Stomach (tissue), 9 donors: ENCODE results near the gene MAJIN. TPM values are rescaled to one million over a fixed set of nuclear protein-coding genes. Genes with fewer than 3 reads are reported as not detected.

Experiments
- DNase-seq, 2 donors: peaks; one replicate each; pipeline versions ENCODE4 v3.0.0 to v3.0.0-alpha.2; 2013 to 2019
- H3K27ac ChIP-seq, 5 donors: fragments of 200-600 bp in 4 of 5; sonication (generic) in 4 of 5; one replicate each; pipeline ENCODE4 v1.5.1; 2013 to 2019; ENCODE audit warnings: mild to moderate bottlenecking in 1 of 5, moderate library complexity in 1 of 5
- H3K27me3 ChIP-seq, 3 donors: fragments of 200-600 bp; sonication (generic); one replicate each; pipeline ENCODE4 v1.5.1; 2017 to 2019; ENCODE audit warnings: mixed run types in 1 of 3
- H3K36me3 ChIP-seq, 4 donors: fragments of 200-600 bp; sonication (generic); 1 replicate in 3 of 4; 2 replicates in 1 of 4; pipeline ENCODE4 v1.5.1; 2016 to 2019
- H3K4me1 ChIP-seq, 4 donors: fragments of 200-600 bp; sonication (generic); one replicate each; pipeline ENCODE4 v1.5.1; 2016 to 2019
- H3K4me3 ChIP-seq, 4 donors: fragments of 200-600 bp; sonication (generic) in 3 of 4; one replicate each; pipeline ENCODE4 v1.5.1; 2016 to 2019; ENCODE audit warnings: mild to moderate bottlenecking in 1 of 4
- H3K9me3 ChIP-seq, 4 donors: fragments of 200-600 bp; sonication (generic); one replicate each; pipeline ENCODE4 v1.5.1; 2016 to 2019
- CTCF ChIP-seq, 7 experiments: fragments of 450-650 bp in 4 of 7; fragments of 200-600 bp in 3 of 7; sonication (generic) in 3 of 7; IDR thresholded peaks; one replicate each; pipeline ENCODE4 v1.5.1; 2016 to 2019; ENCODE audit warnings: antibody characterized with exemption in 7 of 7, control low read depth in 2 of 7, mild to moderate bottlenecking in 1 of 7
- EP300 ChIP-seq: sonication (generic); formaldehyde crosslinking; IDR thresholded peaks from one replicate; pipeline ENCODE4 v1.6.1; 2017; ENCODE audit warnings: antibody characterized with exemption
- POLR2A ChIP-seq, 4 donors: fragments of 450-650 bp; IDR thresholded peaks; one replicate each; pipeline ENCODE4 v1.6.1; 2016; ENCODE audit warnings: antibody characterized with exemption in 4 of 4, control low read depth in 2 of 4, mild to moderate bottlenecking in 1 of 4, moderate library complexity in 1 of 4
- POLR2AphosphoS5 ChIP-seq, 3 donors: sonication (generic); formaldehyde crosslinking; IDR thresholded peaks; one replicate each; pipeline ENCODE4 v1.6.1; 2016; ENCODE audit warnings: antibody characterized with exemption in 3 of 3
- WGBS, 5 donors: extraction: QIAGEN DNeasy Blood & Tissue Kit in 3 of 5; methylation state at CpG; one replicate each; pipeline versions ENCODE4 v1.1.5 to v1.1.7; 2013 to 2018; 5-methylcytosine and 5-hydroxymethylcytosine counted together
- intact Hi-C: fragments of 100-400 bp; cut with DNase I; formaldehyde crosslinking; loops from one replicate; pipeline ENCODE4 v1.15.1; 2023; ENCODE audit warnings: low total_unique reads
- polyA plus RNA-seq, 3 donors: library from polyadenylated mRNA; stranded (reverse); fragments of 200-250 nt; gene quantifications; one replicate each; pipeline ENCODE4 v1.2.3, GENCODE V29; 2013
- total RNA-seq, 5 donors: library from RNA; depleted of rRNA; stranded (reverse); fragments of >200 nt; gene quantifications; one replicate each; pipeline versions ENCODE4 v1.1.0 to v1.2.3, GENCODE V29; 2014 to 2016
- donor health status: healthy with polysubstance abuse.
- donor health status: Bipolar disorder and iron deficiency.
- donor health status: healthy.

MAJIN gene
- total and polyA plus RNA-seq, 8 donors, result 0.20 TPM; not detected in 7

GRCh38 chr11:64933213-64933934 lies 38.5 kb downstream of the MAJIN start:
- TF ChIP-seq EP300, result no peak
- TF ChIP-seq CTCF (IDR thresholded peaks at IDR 0.05), result no peak
- H3K4me1 ChIP-seq, result peaks cover 0 to 10% (median 5%) of the 10 kb centered on the region in 4 donors
- WGBS, 5 donors, result 89 to 94% (median 91%) methylated on average over 6 to 12 of the region's 12 CpGs
- H3K27ac ChIP-seq, result no peak overlapping the region
- H3K36me3 ChIP-seq, result peaks cover 49 to 69% (median 67%) of the 10 kb centered on the region in 4 donors
- DNase-seq, result no peak
- intact Hi-C loops, result no loop called here
- no peak overlapping the region for H3K4me3 ChIP-seq
- H3K27me3 ChIP-seq, result no peaks in the 10 kb centered on the region
- no peaks in the 10 kb centered on the region for H3K9me3 ChIP-seq

- H3K4me1 ChIP-seq, result peaks cover 0 to 10% (median 5%) of the 10 kb centered on the region in 4 donors
- intact Hi-C loops, result no loop called here
- TF ChIP-seq POLR2AphosphoS5 (IDR thresholded peaks at IDR 0.05) (no peak), EP300 (no peak), POLR2A (IDR thresholded peaks at IDR 0.05) (no peak), CTCF (IDR thresholded peaks at IDR 0.05) (no peak)
- H3K27ac ChIP-seq, result no peak overlapping the region
- no peaks in the 10 kb centered on the region for H3K9me3 ChIP-seq
- H3K36me3 ChIP-seq, result peaks cover 52 to 79% (median 77%) of the 10 kb centered on the region in 4 donors
- H3K27me3 ChIP-seq, result no peaks in the 10 kb centered on the region
- WGBS, 5 donors, result 84 to 90% (median 87%) methylated on average over 5 of the region's 5 CpGs
- no peak overlapping the region for H3K4me3 ChIP-seq
- DNase-seq, result no peak
These were observed 39.6 kb downstream of the MAJIN start for GRCh38 chr11:64932324-64932723.

- no peaks in the 10 kb centered on the region for H3K9me3 ChIP-seq
- intact Hi-C loops, result no loop called here
- TF ChIP-seq EP300 (no peak), POLR2A (IDR thresholded peaks at IDR 0.05) (no peak), CTCF (IDR thresholded peaks at IDR 0.05) (no peak), POLR2AphosphoS5 (IDR thresholded peaks at IDR 0.05) (no peak)
- peaks cover 52 to 89% (median 82%) of the 10 kb centered on the region in 4 donors for H3K36me3 ChIP-seq
- WGBS, 5 donors, result 90 to 98% (median 96%) methylated on average over 6 to 7 of the region's 7 CpGs
- no peak overlapping the region for H3K4me3 ChIP-seq
- no peaks in the 10 kb centered on the region for H3K27me3 ChIP-seq
- no peak for DNase-seq
- H3K4me1 ChIP-seq, result peaks cover 0 to 16% (median 9%) of the 10 kb centered on the region in 4 donors
- no peak overlapping the region for H3K27ac ChIP-seq
These were observed 40.6 kb downstream of the MAJIN start for GRCh38 chr11:64931290-64931689.

- WGBS, 5 donors, result 93 to 99% (median 94%) methylated on average over 6 of the region's 6 CpGs
- Histone ChIP-seq H3K27me3 (no peaks in the 10 kb centered on the region), H3K27ac (no peak overlapping the region), H3K4me1 (peaks cover 8 to 19% (median 15%) of the 10 kb centered on the region in 4 donors), H3K4me3 (no peak overlapping the region), H3K9me3 (no peaks in the 10 kb centered on the region), H3K36me3 (peaks cover 52 to 89% (median 83%) of the 10 kb centered on the region in 4 donors)
- no peak for TF ChIP-seq CTCF (IDR thresholded peaks at IDR 0.05)
- no peak for TF ChIP-seq POLR2AphosphoS5 (IDR thresholded peaks at IDR 0.05)
- no peak for TF ChIP-seq EP300
- TF ChIP-seq POLR2A (IDR thresholded peaks at IDR 0.05), result no peak
- no peak for DNase-seq
- intact Hi-C loops, result no loop called here
These were observed 41.6 kb downstream of the MAJIN start for GRCh38 chr11:64930340-64930739.
